Glomerular endothelial cell (primary cell): Measurements from ENCODE around the gene PFN1. TPM values are rescaled to one million over a fixed set of nuclear protein-coding genes. Genes with fewer than 3 reads are reported as not detected.

Experiments
- DNase-seq: peaks from one replicate; pipeline ENCODE4 v3.0.0-alpha.2; 2011; ENCODE audit warnings: low read depth, low spot score; ENCODE audit errors: extremely low read depth
- total RNA-seq: library from RNA; depleted of rRNA; stranded (reverse); fragments of >200 nt; gene quantifications from 2 replicates; pipeline ENCODE4 v1.2.3, GENCODE V29; 2015

PFN1 gene
- total RNA-seq, 1 donor from 2014 or later, result 1,900 TPM

- DNase-seq, result no peak
Observed at GRCh38 chr17:4968486-4969046, 20.2 kb upstream of the PFN1 start.

DNA sequence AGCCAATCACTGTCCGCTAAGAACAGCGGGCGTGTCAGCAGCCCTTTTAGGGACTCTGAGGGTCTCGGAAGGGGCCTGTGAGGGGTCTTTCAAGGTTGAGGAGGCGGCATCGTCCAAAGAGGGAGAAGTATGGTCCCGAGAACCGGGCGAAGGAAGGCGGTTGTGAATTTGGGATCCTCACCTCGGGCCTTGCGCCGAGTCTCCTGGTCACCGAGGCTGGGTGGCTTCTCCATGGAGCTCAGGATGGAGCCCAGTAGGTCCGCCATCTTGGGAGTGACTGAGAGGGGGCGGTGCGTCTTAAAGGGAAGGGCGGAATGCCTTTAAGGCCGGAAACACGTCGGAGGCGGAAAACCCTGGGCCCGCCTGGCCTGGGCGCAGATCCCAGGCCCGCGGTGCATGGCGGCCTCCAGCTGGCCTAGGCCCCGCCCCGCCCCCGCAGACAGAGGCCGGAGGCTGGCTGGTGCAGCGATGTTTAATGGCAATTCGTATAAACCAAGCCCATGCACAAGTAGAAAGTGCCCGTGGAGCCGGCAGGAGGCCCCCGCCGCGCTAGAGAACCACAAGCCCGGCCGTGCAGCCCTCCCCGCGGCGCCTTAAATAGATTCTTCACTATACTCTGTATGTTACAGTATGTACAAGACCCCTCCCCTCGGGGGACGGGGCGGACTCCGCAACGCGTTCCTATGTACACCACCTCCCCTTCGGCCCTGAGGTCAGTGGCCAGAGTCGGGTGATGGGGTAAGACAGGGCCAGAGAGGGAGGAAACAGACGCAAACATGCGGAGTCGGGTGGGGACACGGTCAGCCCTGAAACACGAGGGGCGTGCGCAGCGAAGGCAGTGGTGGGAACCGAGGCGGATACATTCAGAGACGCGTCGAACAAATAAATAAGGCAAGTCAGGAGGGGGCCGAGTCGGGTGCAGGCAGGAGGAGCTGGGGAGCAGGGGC, 19.5 kb upstream of the PFN1 start, which contains the start of gene SPAG7:
SPAG7 (minus strand) TSS at position 279 of the 947 bp plus-strand sequence; CDS start at position 266, 13 bp downstream.
- peak; percentile 86 for DNase-seq

DNA sequence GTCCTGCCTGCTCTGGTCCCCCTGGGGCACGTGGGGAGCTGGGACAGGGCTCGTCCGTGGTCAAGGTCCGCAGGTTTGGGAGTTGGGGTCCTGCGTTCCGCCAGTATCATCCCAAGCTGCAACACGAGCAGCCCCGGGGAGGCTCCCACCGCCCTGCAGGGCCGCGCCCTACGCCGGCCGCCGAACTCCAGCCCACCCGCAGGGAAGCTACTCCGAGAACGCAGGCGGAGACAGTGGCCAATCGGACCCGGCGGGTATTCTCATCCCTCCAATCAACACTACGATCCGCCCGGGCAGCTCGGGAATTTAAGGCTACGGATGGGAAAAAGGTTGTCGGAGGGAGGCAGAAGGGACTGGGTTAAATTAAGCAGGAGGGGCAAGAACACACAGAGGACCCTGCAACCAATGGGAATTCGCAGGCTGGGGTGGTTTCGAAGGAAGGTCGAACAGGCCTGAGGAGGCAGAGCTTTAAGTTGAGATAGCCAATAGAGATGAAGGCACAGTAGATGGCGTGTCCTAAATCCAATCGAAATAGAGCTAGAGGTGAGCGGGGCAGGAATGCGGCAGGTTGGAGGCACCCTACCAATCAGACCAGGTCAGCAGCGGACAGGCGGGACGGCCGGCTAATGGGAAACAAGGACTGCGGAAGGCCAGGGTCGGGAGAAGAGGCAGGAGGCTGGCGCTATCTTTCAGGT, 18.7 kb upstream of the PFN1 start:
- DNase-seq, result peak; percentile 97

DNA sequence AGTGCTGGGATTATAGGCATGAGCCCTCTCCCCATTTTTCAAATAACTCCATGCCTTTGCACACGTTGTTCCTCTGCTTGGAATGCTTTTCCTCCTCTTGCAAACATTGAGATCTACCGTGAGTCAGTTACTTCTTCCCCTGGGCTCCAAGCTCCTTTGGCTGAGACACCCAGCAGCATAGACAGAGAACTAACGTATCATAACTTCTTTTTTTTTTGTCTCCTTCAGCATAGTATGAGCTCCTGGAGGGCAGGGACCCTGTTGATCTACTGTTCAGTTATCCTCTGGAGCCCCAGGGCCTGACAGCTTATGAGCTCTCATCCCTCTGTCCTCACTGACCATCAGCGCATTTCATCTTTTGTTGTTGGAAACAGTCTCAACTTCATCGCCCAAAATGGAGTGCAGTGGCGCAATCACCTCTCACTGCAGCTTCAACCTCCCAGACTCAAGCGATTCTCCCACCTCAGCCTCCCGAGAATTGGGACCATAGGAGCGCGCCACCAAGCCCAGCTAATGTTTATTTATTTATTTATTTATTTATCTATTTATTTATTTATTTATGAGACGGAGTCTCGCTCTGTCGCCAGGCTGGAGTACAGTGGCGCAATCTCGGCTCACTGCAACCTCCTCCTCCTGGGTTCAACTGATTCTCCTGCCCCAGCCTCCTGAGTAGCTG, 17.1 kb upstream of the PFN1 start:
- no peak for DNase-seq

DNA sequence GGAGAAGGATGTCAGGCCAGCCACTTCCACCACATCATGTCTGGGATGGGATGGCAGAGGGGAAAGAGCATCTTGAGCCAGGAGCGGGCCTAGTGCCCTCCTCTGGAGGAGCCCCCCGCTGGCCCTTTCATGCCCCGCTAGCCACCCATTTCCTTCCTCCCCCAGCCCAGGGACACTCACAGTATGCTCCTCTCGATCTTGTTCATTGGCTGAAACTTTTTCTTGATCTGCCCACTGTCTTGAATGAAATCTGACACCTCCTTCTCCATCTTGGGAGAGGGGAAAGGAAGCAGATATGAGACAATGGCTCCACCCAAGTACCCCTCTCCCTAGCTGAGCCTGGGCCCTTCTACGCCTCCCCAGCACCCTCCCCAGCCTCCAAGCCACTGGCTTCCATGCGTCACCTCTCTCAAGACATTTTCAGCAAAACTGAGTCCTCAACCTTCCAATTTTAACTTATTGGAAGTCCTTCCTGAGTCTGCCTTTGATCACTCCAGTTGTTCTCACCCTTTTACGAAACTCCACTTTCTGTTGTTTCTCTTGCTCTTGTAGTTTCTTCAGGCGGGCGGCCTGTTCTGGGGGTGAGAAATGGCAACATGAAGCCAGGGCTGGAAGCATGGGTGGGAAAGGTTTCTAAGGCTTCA, 12.1 kb upstream of the PFN1 start:
- no peak for DNase-seq

GRCh38 chr17:4959261-4959965, 11.1 kb upstream of the PFN1 start:
- no peak for DNase-seq

DNA sequence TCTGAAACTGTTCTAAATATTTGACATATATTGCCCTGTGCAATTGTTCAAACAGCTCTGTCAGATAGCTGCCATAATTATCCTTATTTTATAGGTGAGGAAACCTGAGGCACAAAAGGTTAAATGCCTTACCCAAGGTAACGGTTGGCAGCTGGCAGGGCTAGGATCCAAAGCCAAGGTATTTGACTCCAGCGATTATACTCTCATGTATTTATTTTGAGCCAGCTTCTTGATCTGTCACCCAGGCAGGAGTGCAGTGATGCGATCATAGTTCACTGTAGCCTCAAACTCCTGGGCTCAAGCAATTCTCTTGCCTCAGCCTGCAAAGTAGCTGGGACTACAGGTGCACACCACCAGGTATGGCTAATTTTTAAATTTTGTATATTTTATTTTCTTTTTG, 9.8 kb upstream of the PFN1 start:
- no peak for DNase-seq

GRCh38 chr17:4956493-4957061, 8.2 kb upstream of the PFN1 start:
- DNase-seq, result no peak

- DNase-seq, result no peak
Observed at GRCh38 chr17:4955091-4955490, 6.8 kb upstream of the PFN1 start.

GRCh38 chr17:4953451-4953961, 5.2 kb upstream of the PFN1 start:
- DNase-seq, result no peak

GRCh38 chr17:4951486-4951885, 3.2 kb upstream of the PFN1 start:
- DNase-seq, result no peak

- no peak for DNase-seq
Observed at GRCh38 chr17:4950746-4951204, 2.4 kb upstream of the PFN1 start, which contains the start of gene ENO3. Gene ENO3 (plus strand): TSS chr17:4951119. CDS start chr17:4951830, 711 bp downstream.

GRCh38 chr17:4950075-4950745, 1.9 kb upstream of the PFN1 start:
- DNase-seq, result no peak

- DNase-seq, result no peak
Observed at GRCh38 chr17:4949321-4950074, 1.2 kb upstream of the PFN1 start.

- DNase-seq, result no peak
Observed at GRCh38 chr17:4948931-4949320, 596 bp upstream of the PFN1 start.

GRCh38 chr17:4947411-4948165, 742 bp downstream of the PFN1 start:
- DNase-seq, result no peak

DNA sequence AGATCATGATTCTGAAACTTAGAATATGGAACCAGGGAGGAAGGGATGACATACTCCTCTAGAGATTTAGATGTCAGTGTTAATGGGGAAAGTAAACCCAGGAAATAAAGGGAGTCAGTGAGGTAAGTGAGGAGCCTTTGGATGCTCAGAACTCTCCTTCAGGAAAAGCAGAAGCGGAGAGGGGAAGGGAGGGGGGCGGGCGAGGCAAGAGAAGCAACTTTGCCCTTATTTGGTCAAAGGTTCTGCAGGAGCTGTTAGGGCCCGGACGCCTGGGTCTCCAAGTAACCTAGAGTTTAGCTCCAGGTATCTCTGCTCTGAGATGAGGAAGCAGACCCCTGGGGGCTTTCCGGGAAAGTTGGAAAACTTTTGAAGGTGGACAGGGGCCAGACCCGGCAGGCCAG, 1.3 kb downstream of the PFN1 start:
- DNase-seq, result no peak
